WTC11 (cell line): ENCODE data around the gene LDLRAD4. TPM values are rescaled to one million over a fixed set of nuclear protein-coding genes. Genes with fewer than 3 reads are reported as not detected.

Source experiments
- ATAC-seq: fragments of 200-7000 bp; cut with Tn5 transposase; 2 replicates; pipeline ENCODE4 v1.10.0; 2021; ENCODE audit warnings: mild to moderate bottlenecking, moderate library complexity
- CTCF ChIA-PET: fragments of 300-600 bp; sonication (Branson Sonifier 250); formaldehyde crosslinking; loops from one replicate; lab custom pipeline; 2021; ENCODE audit warnings: antibody characterized with exemption; lab: Charles Lee
- POLR2A ChIA-PET: fragments of 350-600 bp; sonication (Branson Sonifier 250); formaldehyde crosslinking; loops from one replicate; lab custom pipeline; 2021; ENCODE audit warnings: antibody characterized with exemption; lab: Charles Lee
- DNase-seq: peaks from one replicate; pipeline ENCODE4 v3.0.0; 2021; ENCODE audit warnings: low spot score
- H3K27ac Mint-ChIP-seq: 2 replicates; pipeline ENCODE4 v1.8.0; 2021; ENCODE audit warnings: mixed read lengths
- H3K27me3 Mint-ChIP-seq: 2 replicates; pipeline ENCODE4 v1.8.0; 2021; ENCODE audit warnings: low read depth, mild to moderate bottlenecking, moderate library complexity, mixed read lengths
- H3K36me3 Mint-ChIP-seq: 2 replicates; pipeline ENCODE4 v1.8.0; 2021; ENCODE audit warnings: mixed read lengths
- H3K4me1 Mint-ChIP-seq: 2 replicates; pipeline ENCODE4 v1.8.0; 2022; ENCODE audit warnings: mixed read lengths
- H3K4me3 Mint-ChIP-seq: 2 replicates; pipeline ENCODE4 v1.8.0; 2021; ENCODE audit warnings: mild to moderate bottlenecking, moderate library complexity, mixed read lengths
- H3K9me3 Mint-ChIP-seq: 2 replicates; pipeline ENCODE4 v1.8.0; 2021; ENCODE audit warnings: mixed read lengths
- AFF4 ChIP-seq: sonication (generic); formaldehyde crosslinking; IDR thresholded peaks from 2 replicates; pipeline ENCODE4 v1.8.1; 2023; ENCODE audit warnings: mild to moderate bottlenecking, missing genetic modification reagents, borderline replicate concordance
- ATF3 ChIP-seq: sonication (generic); formaldehyde crosslinking; conservative IDR thresholded peaks from 2 replicates; pipeline ENCODE4 v1.8.1; 2022; ENCODE audit warnings: mild to moderate bottlenecking, missing genetic modification reagents
- E2F4 ChIP-seq: sonication (generic); formaldehyde crosslinking; IDR thresholded peaks from 2 replicates; pipeline ENCODE4 v1.8.1; 2022; ENCODE audit warnings: low read depth, mild to moderate bottlenecking, moderate library complexity, missing genetic modification reagents, borderline replicate concordance
- EMX1 ChIP-seq: fragments of 250-450 bp; sonication (Bioruptor Pico); IDR thresholded peaks from 2 replicates; pipeline ENCODE4 v1.8.0; 2021; ENCODE audit warnings: mild to moderate bottlenecking
- ESRRA ChIP-seq: sonication (generic); formaldehyde crosslinking; IDR thresholded peaks from 2 replicates; pipeline ENCODE4 v1.8.1; 2022; ENCODE audit warnings: mild to moderate bottlenecking, missing genetic modification reagents, borderline replicate concordance
- FOXJ3 ChIP-seq: sonication (generic); formaldehyde crosslinking; IDR thresholded peaks from 2 replicates; pipeline ENCODE4 v1.9.0; 2021; ENCODE audit warnings: missing genetic modification reagents, mild to moderate bottlenecking, borderline replicate concordance
- FOXP4 ChIP-seq: sonication (generic); formaldehyde crosslinking; IDR thresholded peaks from 2 replicates; pipeline ENCODE4 v1.8.0; 2022; ENCODE audit warnings: mild to moderate bottlenecking, missing genetic modification reagents
- MAX ChIP-seq: sonication (generic); formaldehyde crosslinking; IDR thresholded peaks from 2 replicates; pipeline ENCODE4 v1.8.0; 2022; ENCODE audit warnings: mild to moderate bottlenecking, missing genetic modification reagents
- MXD4 ChIP-seq: fragments of 250-450 bp; sonication (Bioruptor Pico); IDR thresholded peaks from 2 replicates; pipeline ENCODE4 v1.8.0; 2021; ENCODE audit warnings: mild to moderate bottlenecking, moderate library complexity, borderline replicate concordance
- NFYB ChIP-seq: sonication (generic); formaldehyde crosslinking; conservative IDR thresholded peaks from 2 replicates; pipeline ENCODE4 v1.8.0; 2022; ENCODE audit warnings: low read depth, missing genetic modification reagents
- NR3C1 ChIP-seq: sonication (generic); formaldehyde crosslinking; conservative IDR thresholded peaks from 2 replicates; pipeline ENCODE4 v1.8.1; 2023; ENCODE audit warnings: low read depth, mild to moderate bottlenecking, missing genetic modification reagents
- OVOL2 ChIP-seq: fragments of 250-450 bp; sonication (Bioruptor Pico); IDR thresholded peaks from 2 replicates; pipeline ENCODE4 v1.9.0; 2021; ENCODE audit warnings: mild to moderate bottlenecking, borderline replicate concordance
- PRDM15 ChIP-seq: sonication (generic); formaldehyde crosslinking; IDR thresholded peaks from 2 replicates; pipeline ENCODE4 v1.8.0; 2022; ENCODE audit warnings: missing genetic modification reagents
- RORB ChIP-seq: fragments of 250-450 bp; sonication (Bioruptor Pico); IDR thresholded peaks from 2 replicates; pipeline ENCODE4 v1.9.0; 2021; ENCODE audit warnings: mild to moderate bottlenecking
- TEAD1 ChIP-seq: sonication (generic); formaldehyde crosslinking; IDR thresholded peaks from 2 replicates; pipeline ENCODE4 v1.8.0; 2022; ENCODE audit warnings: mild to moderate bottlenecking, missing genetic modification reagents
- TP53 ChIP-seq: sonication (generic); formaldehyde crosslinking; IDR thresholded peaks from 2 replicates; pipeline ENCODE4 v1.8.1; 2023; ENCODE audit warnings: mild to moderate bottlenecking, missing genetic modification reagents
- ZBTB21 ChIP-seq: sonication (generic); formaldehyde crosslinking; IDR thresholded peaks from 2 replicates; pipeline ENCODE4 v1.8.1; 2023; ENCODE audit warnings: mild to moderate bottlenecking, missing genetic modification reagents, borderline replicate concordance
- ZNF219 ChIP-seq: sonication (generic); formaldehyde crosslinking; IDR thresholded peaks from 2 replicates; pipeline ENCODE4 v1.8.0; 2023; ENCODE audit warnings: missing genetic modification reagents, mild to moderate bottlenecking, borderline replicate concordance
- ZNF532 ChIP-seq: fragments of 250-450 bp; sonication (Bioruptor Pico); IDR thresholded peaks from 2 replicates; pipeline ENCODE4 v1.9.0; 2021; ENCODE audit warnings: mild to moderate bottlenecking, borderline replicate concordance
- total RNA-seq: library from RNA; stranded (reverse); gene quantifications from 3 replicates; pipeline ENCODE4 v1.2.3, GENCODE V29; 2021

The LDLRAD4 gene
- total RNA-seq, 1 experiment from 2014 or later: 6.2 TPM

GRCh38 chr18:13447621-13448334 lies 229.2 kb downstream of the LDLRAD4 start:
- ChIA-PET POLR2A (no interaction called here), CTCF (interaction anchor here (0.7 kb wide), 1 partner anchor 215 kb away, joined by 3 read pairs; no protein-coding TSS in a partner anchor)
- peak; percentile 65 for ATAC-seq
- H3K27me3 Mint-ChIP-seq: no peaks in the 10 kb centered on the region; the same call in 1 of the 2 replicates
- no peaks in the 10 kb centered on the region for H3K9me3 Mint-ChIP-seq
- peak overlapping the region; percentile 73 for H3K27ac Mint-ChIP-seq
- DNase-seq: no peak
- H3K4me1 Mint-ChIP-seq: peaks cover 63% of the 10 kb centered on the region
- no peak overlapping the region; the same call in 1 of the 2 replicates for H3K4me3 Mint-ChIP-seq
- H3K36me3 Mint-ChIP-seq: no peaks in the 10 kb centered on the region
- no peak for TF ChIP-seq TP53
- no peak for TF ChIP-seq PRDM15 (CRISPR knock-in tag)
- TF ChIP-seq NFYB (CRISPR knock-in tag): no peak
- no peak for TF ChIP-seq NR3C1 (CRISPR knock-in tag)
- no peak for TF ChIP-seq ESRRA
- TF ChIP-seq FOXP4 (CRISPR knock-in tag): no peak
- TF ChIP-seq EMX1 (CRISPR knock-in tag): no peak
- no peak for TF ChIP-seq RORB (CRISPR knock-in tag)
- no peak for TF ChIP-seq ZNF219 (CRISPR knock-in tag)
- no peak for TF ChIP-seq ZNF532 (CRISPR knock-in tag)
- no peak for TF ChIP-seq FOXJ3 (CRISPR knock-in tag)
- TF ChIP-seq MXD4 (CRISPR knock-in tag): no peak
- no peak for TF ChIP-seq ATF3 (CRISPR knock-in tag)
- no peak for TF ChIP-seq OVOL2 (CRISPR knock-in tag)
- no peak for TF ChIP-seq MAX (CRISPR knock-in tag)
- no peak for TF ChIP-seq AFF4 (CRISPR knock-in tag)
- TF ChIP-seq ZBTB21 (CRISPR knock-in tag): no peak
- TF ChIP-seq TEAD1 (CRISPR knock-in tag): no peak
- TF ChIP-seq E2F4 (CRISPR knock-in tag): no peak
